Activated naive CD4-positive, alpha-beta T cell treated with Interleukin-2 at 50 U/mL for 16 hours (primary cell): ENCODE data around the gene GNB1.
"Not testable (repeated sequence)": the region's sequence is repeated elsewhere in the genome, so short reads cannot be mapped to it uniquely, and the experiment has no call there.

Experiments
- DNase-seq: peaks from one replicate; pipeline ENCODE4 v3.0.0-alpha.2; 2020

The GNB1 gene

GRCh38 chr1:1758692-1759455, 132.0 kb downstream of the GNB1 start:
- no peak for DNase-seq

GRCh38 chr1:1758059-1758621, 132.7 kb downstream of the GNB1 start:
- DNase-seq: no peak

GRCh38 chr1:1757422-1758058, 133.3 kb downstream of the GNB1 start:
- no peak for DNase-seq

DNA sequence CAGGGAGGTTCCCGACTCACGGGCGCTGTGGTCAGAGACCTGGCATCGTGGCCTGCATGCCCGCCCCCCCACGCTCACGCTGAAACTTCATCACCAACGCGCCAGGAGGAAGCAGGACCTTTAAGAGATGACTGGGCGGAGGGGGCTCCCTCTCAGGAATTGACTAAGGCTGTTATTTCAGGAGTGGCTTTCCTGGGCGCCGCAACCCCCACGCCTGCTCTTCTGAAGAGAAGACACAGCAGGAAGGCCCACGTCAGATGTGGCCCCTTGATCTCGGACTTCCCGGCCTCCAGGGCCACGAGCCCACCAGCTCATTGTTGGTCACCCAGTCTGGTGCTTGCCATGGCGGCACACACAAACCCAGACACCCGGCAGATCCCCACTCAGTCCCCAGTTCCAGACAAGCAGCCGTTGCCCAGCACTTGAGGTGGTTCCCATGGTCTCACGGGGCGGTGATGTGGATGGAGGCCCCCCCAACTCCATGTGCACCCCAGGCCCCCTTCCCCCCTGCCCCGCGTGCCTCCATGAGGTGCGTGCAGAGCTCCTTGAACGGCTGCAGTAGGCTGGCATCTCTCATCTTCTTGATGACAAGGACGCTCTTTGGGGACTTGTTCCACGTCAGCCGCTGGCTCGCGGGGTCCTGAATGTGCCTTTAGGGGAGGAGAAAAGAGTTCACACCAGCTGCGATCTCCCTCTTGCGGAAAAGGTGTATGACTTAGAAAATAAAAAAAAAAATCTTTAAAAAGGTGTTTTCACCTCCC, 134.0 kb downstream of the GNB1 start:
- no peak for DNase-seq

- no peak for DNase-seq
These were observed 135.0 kb downstream of the GNB1 start for GRCh38 chr1:1755852-1756251.

GRCh38 chr1:1755426-1755825, 135.5 kb downstream of the GNB1 start:
- DNase-seq: no peak

- DNase-seq: no peak
These were observed 136.7 kb downstream of the GNB1 start for GRCh38 chr1:1754051-1754815.

- no peak for DNase-seq
These were observed 137.3 kb downstream of the GNB1 start for GRCh38 chr1:1753607-1754005.

GRCh38 chr1:1752636-1753606, 138.0 kb downstream of the GNB1 start:
- no peak for DNase-seq

DNA sequence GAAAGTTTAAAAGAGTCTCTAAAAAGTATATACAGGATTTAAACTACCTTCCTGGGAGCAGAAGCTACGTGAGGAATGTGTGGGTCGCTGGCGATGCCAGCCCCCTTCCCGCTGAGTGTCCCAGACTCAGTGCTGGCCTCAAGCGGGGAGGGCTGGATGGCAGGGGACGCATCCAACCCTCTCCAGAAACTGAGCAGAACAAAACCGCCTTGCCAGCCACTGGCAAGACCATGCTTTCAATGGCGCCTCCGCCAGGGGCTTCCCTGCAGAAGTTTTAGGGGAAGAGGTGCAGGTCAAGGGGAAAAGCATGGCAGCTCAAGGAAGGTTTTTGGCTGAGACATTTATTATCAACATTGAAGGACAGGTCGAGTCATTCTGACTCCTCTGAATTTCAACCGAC, 138.7 kb downstream of the GNB1 start:
- no peak for DNase-seq

DNA sequence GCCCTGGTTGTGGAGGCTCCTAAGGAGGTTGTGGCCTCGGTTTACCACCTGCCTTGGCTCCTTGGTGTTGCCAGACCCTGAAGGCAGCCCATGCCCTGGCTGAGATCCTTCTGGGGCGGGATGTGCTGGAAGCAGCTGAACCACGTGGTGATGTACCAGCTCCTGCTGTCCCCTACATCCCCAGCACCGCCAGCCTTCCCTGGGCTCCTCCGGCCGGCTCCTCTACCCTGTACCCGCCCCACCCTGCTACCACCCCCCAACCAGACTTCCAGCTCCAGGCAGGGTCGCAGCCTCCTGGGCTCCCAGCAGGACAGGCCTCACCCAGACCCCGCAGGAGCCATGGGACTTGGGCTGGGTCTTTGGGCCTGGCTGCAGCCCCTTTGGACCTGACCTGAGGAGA, 140.9 kb downstream of the GNB1 start:
- not testable (repeated sequence) for DNase-seq

GRCh38 chr1:1748686-1749321, 142.1 kb downstream of the GNB1 start:
- no peak for DNase-seq

- DNase-seq: not testable (repeated sequence)
These were observed 144.3 kb downstream of the GNB1 start for GRCh38 chr1:1746566-1746909.

- peak; percentile 97 for DNase-seq
These were observed 145.0 kb downstream of the GNB1 start for GRCh38 chr1:1745651-1746565.

DNA sequence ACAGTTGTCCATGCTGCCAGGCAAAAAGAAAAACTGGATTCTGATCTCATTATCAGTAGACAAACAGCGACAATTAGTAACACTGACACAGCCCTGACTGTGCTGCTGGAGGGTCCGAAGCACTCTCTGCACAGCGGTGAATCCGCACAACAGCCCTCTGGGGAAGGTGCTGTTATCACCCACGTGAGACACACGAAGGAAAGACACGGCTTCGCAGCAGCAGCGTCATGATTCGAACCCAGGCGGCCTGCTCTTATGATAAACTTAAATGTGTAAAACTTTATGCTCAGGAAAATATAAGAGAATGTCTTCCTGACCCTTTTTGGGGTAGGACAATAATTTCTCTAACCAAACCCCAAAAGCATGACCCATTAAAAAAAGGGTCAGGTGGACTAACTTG, 148.4 kb downstream of the GNB1 start:
- DNase-seq: not testable (repeated sequence)

DNA sequence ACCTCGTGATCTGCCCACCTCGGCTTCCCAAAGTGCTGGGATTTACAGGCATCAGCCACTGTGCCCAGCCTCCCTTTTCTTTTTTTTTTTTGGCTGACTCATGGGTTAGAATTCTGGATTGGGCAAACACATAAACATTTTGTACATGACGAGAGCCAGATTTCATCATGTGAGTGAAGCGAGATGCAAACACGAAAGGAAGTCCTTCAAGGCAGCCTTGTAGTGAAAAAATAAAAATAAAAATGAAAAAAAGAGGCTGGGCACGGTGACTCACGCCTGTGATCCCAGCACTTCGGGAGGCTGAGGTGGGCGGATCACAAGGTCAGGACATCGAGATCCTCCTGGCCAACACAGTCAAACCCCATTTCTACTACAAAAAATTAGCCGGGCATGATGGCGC, 149.9 kb downstream of the GNB1 start:
- DNase-seq: not testable (repeated sequence)

- DNase-seq: not testable (repeated sequence)
These were observed 152.0 kb downstream of the GNB1 start for GRCh38 chr1:1738799-1739337.

DNA sequence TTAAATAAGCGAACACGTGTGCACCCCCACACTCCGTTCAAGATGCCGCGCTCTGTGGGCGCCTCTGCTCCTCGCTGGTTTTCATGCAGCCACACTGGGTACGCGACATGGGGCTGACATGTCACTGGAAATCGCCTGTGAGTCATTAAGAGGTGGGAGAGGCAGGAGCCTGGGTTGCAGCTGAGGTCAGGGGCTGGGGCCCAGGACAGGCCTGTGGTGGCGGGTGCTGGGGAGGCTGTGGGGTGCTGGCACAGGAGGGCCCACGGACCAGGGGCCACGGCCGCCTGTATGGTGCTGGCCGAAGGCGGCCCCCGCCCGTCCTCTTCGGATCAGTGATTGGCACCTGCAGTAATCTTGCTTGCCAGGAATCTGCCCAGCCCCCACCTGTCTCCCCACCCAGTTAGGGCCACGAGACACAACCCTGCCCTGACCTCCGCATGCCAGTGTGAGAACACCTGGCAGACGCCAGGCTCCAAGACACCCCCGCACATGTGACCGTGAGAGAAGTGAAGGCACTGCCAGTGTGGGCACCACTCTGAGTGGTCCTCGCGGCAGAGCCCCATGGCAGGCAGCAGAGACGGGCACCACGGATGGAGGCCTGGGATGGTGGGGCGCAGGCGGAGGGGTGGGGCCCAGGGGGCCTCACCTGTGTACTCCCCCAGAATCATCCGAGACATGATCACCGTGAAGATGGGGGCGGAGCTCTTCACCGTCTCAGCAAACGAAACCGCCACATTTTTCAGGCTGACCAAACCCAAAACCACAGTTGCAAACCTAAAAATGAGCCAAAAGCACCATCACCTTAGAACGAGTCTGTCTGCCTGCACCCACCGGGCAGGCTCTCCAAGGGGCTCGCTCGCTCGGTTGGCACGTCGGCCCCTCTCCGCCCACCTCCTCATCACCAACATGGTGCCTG, 153.0 kb downstream of the GNB1 start:
- not testable (repeated sequence) for DNase-seq
